Neural progenitor cell (in vitro differentiated cells): ENCODE data around the gene IL1RAP.

Experiments
- EZH2 ChIP-seq: fragments of 200-600 bp; sonication (generic); IDR thresholded peaks from 2 replicates; pipeline ENCODE4 v1.6.1; 2017; ENCODE audit warnings: antibody characterized with exemption, mild to moderate bottlenecking, moderate library complexity
- EZH2phosphoT487 ChIP-seq: fragments of 200-600 bp; sonication (generic); IDR thresholded peaks from 2 replicates; pipeline ENCODE4 v1.6.1; 2017; ENCODE audit warnings: antibody characterized with exemption
- TF ChIP-seq, protein P1 (sequence below): fragments of 200-600 bp; sonication (generic); IDR thresholded peaks from 2 replicates; pipeline ENCODE4 v1.5.1; 2017; ENCODE audit warnings: antibody characterized with exemption, mild to moderate bottlenecking

DNA sequence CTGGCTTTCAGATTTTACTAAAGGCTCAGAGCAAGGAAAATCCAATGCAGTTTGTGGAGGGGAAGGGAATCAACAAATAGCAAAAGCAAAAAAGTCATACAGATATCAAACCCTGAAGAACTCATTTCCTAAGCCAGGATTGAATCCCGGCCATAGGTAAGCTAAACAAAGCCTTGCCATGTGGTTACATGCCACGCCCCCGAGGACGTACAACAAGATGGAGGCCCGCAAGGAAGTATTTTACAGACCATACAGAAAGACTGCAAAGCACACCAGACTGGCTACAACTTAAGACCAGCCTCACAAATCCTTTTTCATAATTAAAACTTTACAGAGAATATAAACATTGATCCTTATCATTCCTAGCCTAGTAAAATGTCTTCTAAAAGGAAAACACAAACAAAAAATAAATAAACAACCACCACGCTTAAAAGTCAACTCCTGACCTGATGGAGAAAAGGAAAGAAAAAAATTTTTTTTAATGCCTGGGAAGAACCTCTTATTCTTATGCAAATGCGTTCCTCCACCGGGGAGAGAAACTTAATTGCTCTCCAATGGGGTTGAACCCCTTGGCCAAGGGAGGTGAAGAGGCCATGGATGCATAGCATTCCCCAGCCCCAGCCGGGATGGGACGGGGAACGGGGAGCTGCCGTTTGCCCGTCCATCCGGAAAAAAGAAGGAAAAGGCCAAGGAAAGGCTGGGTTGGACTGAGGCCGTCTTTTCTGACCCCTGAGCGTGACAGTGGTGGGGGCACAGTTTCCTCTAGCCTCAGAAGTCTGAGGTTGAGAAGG is 39.3 kb downstream of the IL1RAP start:
- TF ChIP-seq, protein P1, sequence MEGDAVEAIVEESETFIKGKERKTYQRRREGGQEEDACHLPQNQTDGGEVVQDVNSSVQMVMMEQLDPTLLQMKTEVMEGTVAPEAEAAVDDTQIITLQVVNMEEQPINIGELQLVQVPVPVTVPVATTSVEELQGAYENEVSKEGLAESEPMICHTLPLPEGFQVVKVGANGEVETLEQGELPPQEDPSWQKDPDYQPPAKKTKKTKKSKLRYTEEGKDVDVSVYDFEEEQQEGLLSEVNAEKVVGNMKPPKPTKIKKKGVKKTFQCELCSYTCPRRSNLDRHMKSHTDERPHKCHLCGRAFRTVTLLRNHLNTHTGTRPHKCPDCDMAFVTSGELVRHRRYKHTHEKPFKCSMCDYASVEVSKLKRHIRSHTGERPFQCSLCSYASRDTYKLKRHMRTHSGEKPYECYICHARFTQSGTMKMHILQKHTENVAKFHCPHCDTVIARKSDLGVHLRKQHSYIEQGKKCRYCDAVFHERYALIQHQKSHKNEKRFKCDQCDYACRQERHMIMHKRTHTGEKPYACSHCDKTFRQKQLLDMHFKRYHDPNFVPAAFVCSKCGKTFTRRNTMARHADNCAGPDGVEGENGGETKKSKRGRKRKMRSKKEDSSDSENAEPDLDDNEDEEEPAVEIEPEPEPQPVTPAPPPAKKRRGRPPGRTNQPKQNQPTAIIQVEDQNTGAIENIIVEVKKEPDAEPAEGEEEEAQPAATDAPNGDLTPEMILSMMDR = no peak
- no peak for TF ChIP-seq EZH2phosphoT487
- TF ChIP-seq EZH2 = no peak
